Measurements from ENCODE around the gene AGBL4.

AGBL4 gene

DNA sequence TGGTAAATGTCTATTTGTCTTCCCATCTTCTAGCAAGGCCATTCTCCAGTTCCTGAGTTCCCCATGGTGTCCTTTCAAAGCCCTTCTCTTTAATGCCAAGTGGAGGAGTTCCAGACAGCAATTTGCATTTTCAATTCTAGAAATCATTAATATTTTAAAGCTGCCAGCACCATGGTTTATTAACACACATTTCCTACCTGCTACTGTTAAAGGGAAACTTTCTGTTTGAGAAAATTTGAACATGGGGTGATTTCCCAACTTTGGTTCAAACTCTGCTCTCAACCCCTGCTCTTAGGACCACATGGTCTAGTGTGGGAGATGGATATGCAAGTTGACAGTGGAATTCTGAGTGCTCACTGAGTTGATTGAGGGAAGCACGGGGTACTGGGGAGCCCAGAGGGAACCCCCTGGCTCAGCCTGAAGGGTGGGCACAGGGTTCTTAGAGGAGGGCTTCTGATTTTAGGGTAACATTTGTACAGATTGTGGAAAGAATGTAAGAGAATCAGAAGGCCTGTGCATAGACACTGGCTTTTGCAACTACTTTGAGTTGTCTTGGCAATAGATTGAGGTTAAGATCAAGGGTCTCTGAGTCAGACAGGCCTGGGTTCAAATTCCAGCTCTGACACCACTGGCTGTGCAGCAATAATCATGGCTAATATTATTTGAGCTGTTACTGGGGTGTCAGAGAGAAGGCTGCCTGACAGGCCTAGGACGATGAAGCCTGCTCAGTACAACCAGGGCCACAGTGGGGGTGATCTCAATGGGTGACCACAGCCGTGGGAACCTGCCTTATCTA, 1344.8 kb downstream of the AGBL4 start:
- TF ChIP-seq CTCF (IDR thresholded peaks at IDR 0.05), result no peak
- Histone ChIP-seq H3K4me3 (ENCODE audit: low read depth in 1 of 2, low read length in 1 of 2) (no peak overlapping the region), H3K9me3 (no peaks in the 10 kb centered on the region)

GRCh38 chr1:48677306-48678287, 1346.2 kb downstream of the AGBL4 start:
- H3K27me3 ChIP-seq, result no peaks in the 10 kb centered on the region
- no peak overlapping the region for H3K27ac ChIP-seq
- H3K4me1 ChIP-seq (ENCODE audit: control insufficient read depth in 1 of 2, insufficient read depth in 1 of 2, low read depth in 1 of 2, low read length in 1 of 2), result no peaks in the 10 kb centered on the region
- no peaks in the 10 kb centered on the region for H3K36me3 ChIP-seq
- no peaks in the 10 kb centered on the region for H3K9me3 ChIP-seq
- TF ChIP-seq CTCF (IDR thresholded peaks at IDR 0.05), result no peak
- H3K4me3 ChIP-seq (ENCODE audit: low read depth in 1 of 2, low read length in 1 of 2), result no peak overlapping the region

More for the DNA sequence above, 1344.8 kb downstream of the AGBL4 start:
- no peaks in the 10 kb centered on the region for H3K27me3 ChIP-seq
- no peaks in the 10 kb centered on the region for H3K4me1 ChIP-seq (ENCODE audit: control insufficient read depth in 1 of 2, insufficient read depth in 1 of 2, low read depth in 1 of 2, low read length in 1 of 2)
- H3K27ac ChIP-seq, result no peak overlapping the region
- H3K36me3 ChIP-seq, result no peaks in the 10 kb centered on the region

- Histone ChIP-seq H3K4me1 (ENCODE audit: control insufficient read depth in 1 of 2, insufficient read depth in 1 of 2, low read depth in 1 of 2, low read length in 1 of 2) (no peaks in the 10 kb centered on the region), H3K9me3 (no peaks in the 10 kb centered on the region), H3K4me3 (ENCODE audit: low read depth in 1 of 2, low read length in 1 of 2) (no peak overlapping the region), H3K27me3 (no peaks in the 10 kb centered on the region), H3K27ac (no peak overlapping the region), H3K36me3 (no peaks in the 10 kb centered on the region)
- no peak for TF ChIP-seq CTCF (IDR thresholded peaks at IDR 0.05)
These were observed 1346.9 kb downstream of the AGBL4 start for GRCh38 chr1:48676822-48677221.

DNA sequence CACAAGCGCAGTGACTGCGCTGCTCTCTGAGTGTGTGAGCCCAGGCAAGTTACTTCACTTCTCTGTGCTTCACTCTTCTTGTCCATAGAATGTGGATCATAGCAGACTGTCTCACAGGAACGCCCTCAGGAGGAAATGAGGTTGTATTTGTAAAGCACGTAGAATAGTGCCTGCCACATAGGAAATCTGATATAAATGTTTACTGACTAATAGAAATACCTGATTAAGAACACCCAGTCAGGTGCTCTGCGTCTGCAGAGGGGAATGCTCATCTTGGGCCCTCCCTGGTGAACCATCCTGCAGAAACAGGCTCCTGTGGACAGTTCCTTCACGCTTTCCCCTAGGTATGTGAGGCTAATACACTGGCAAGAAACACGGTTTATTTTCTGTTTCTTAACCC, 1347.4 kb downstream of the AGBL4 start:
- no peak for TF ChIP-seq CTCF (IDR thresholded peaks at IDR 0.05)
- Histone ChIP-seq H3K36me3 (no peaks in the 10 kb centered on the region), H3K4me3 (ENCODE audit: low read depth in 1 of 2, low read length in 1 of 2) (no peak overlapping the region)

DNA sequence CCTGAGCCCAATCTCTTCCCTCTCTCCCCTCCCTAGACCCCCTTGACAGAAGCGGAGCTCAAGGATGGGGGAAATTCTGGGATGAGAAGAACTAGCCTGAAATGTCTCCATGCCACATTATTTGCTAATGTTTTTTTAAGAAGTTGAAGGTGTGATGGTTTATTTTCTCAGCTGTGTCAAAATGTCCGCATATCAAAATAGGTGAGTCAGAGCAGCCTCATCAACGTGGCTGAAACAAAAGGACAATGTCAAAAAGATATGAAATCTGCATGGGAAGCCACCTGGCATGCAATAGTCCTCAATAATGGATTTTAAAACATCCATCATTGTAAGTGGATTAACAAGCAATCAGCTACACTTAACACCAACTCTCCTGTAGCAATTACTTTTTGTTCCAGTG, 1348.5 kb downstream of the AGBL4 start:
- Histone ChIP-seq H3K4me1 (ENCODE audit: control insufficient read depth in 1 of 2, insufficient read depth in 1 of 2, low read depth in 1 of 2, low read length in 1 of 2) (no peaks in the 10 kb centered on the region), H3K4me3 (ENCODE audit: low read depth in 1 of 2, low read length in 1 of 2) (no peak overlapping the region), H3K27ac (no peak overlapping the region), H3K9me3 (no peaks in the 10 kb centered on the region), H3K27me3 (no peaks in the 10 kb centered on the region), H3K36me3 (no peaks in the 10 kb centered on the region)
- TF ChIP-seq CTCF (IDR thresholded peaks at IDR 0.05), result no peak

More for the DNA sequence above, 1347.4 kb downstream of the AGBL4 start:
- H3K4me1 ChIP-seq (ENCODE audit: control insufficient read depth in 1 of 2, insufficient read depth in 1 of 2, low read depth in 1 of 2, low read length in 1 of 2), result no peaks in the 10 kb centered on the region
- H3K27me3 ChIP-seq, result no peaks in the 10 kb centered on the region
- H3K27ac ChIP-seq, result no peak overlapping the region
- no peaks in the 10 kb centered on the region for H3K9me3 ChIP-seq

All from neutrophil (primary cell).